GM12892 (cell line): ENCODE data around the gene CTSD.
A peak's percentile ranks its signal among the peaks of the same experiment; 100 is the strongest.

Source experiments
- DNase-seq: peaks from one replicate; pipeline ENCODE4 v3.0.0; 2011; ENCODE audit not compliant: insufficient read length
- FAIRE-seq: peaks from 2 replicates; lab custom pipeline; 2011; peaks lifted over from hg19 to GRCh38; lab: Jason Lieb, UNC
- POLR2A ChIP-seq: IDR thresholded peaks from 2 replicates; pipeline ENCODE4 v1.6.1; 2011; ENCODE audit warnings: low read depth, low read length, control low read depth
- POLR2AphosphoS5 ChIP-seq: IDR thresholded peaks from 2 replicates; pipeline ENCODE4 v1.6.1; 2011; ENCODE audit warnings: low read depth, low read length, control low read depth
- TAF1 ChIP-seq: IDR thresholded peaks from 2 replicates; pipeline ENCODE4 v1.6.1; 2011; ENCODE audit warnings: low read depth, mild to moderate bottlenecking, control low read depth, low read length, borderline replicate concordance

Gene CTSD

DNA sequence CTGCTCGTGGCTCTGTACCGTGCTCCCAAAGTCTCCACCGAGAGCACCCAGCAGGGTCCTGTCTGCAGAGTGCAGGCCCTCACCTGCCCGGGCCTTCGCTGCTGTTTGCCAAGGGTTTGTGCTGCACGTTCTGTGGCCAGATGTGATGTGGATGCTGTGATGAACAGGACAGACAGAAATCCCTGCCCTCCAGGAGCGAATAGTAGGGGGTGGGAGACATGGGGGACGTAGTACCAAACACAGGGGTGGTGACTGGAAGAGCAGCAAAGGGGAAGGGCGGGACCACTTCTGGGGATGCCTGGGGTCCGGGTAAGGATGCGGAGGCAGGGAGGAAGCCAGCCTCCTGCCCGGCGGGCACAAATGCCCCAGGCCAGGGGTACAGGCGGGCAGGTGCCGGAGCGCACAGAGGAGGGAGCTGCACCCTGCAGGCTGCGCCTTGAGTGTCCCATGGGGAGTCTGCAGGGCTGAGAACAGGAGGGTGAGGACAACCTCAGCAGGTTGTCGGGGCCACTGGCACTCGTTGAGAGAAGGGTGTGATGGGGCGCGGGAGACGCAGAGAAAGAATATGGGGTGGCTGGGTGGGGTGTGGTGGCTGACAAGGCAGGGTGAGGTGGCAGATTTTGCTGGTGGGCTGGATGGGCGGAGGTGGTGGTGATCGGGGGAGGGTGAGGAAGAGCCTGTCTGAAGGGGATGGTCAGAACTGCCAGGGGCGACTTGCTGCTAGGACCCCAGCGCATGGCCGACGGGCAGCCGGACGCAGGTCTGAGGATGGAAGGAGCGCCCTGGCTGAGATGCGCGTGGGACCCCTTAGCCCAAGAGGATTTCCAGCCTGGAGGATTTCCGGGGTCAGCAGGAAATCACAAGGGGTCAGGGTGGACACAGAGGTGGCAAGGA is 16.3 kb upstream of the CTSD start:
- TF ChIP-seq POLR2AphosphoS5 (no peak), TAF1 (no peak), POLR2A (no peak)
- FAIRE-seq (no peak), DNase-seq (no peak)

- no peak for FAIRE-seq
- DNase-seq = no peak
- TF ChIP-seq TAF1 = no peak
- no peak for TF ChIP-seq POLR2A
- no peak for TF ChIP-seq POLR2AphosphoS5
Measured at GRCh38 chr11:1779034-1779805, 15.5 kb upstream of the CTSD start.

- FAIRE-seq = no peak
- no peak for TF ChIP-seq POLR2A
- TF ChIP-seq TAF1 = no peak
- TF ChIP-seq POLR2AphosphoS5 = no peak
- DNase-seq = peak; percentile 18
Measured at GRCh38 chr11:1778141-1778911, 14.6 kb upstream of the CTSD start.

- no peak for FAIRE-seq
- TF ChIP-seq POLR2AphosphoS5 (no peak), POLR2A (no peak), TAF1 (no peak)
- DNase-seq = no peak
Measured at GRCh38 chr11:1777737-1778136, 14.0 kb upstream of the CTSD start.

GRCh38 chr11:1776944-1777715 is 13.4 kb upstream of the CTSD start:
- DNase-seq (no peak), FAIRE-seq (no peak)
- TF ChIP-seq POLR2A (no peak), POLR2AphosphoS5 (no peak), TAF1 (no peak)

DNA sequence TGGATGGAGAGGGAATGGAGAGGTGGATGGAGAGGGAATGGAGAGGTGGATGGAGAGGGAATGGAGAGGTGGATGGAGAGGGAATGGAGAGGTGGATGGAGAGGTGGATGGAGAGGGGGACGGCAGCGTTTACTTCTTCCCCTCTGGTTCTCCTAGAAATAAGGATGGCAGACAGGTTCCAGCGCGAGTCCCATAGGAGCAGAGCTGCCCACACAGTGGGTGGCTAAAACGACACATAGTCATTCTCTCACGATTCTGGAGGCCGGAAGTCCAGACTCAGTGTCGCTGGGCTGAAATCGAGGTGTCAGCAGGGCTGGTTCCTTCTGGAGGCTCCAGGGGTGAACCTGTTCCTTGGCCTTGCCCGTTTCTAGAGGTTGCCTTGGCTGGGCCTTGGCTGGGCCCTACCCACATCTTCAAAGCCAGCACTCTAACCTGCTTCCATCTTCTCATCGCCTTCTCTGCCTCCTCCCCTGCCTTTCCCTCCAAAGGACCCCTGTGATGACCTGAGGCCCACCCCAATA is 12.7 kb upstream of the CTSD start:
- TF ChIP-seq TAF1 (no peak), POLR2A (no peak), POLR2AphosphoS5 (no peak)
- no peak for DNase-seq
- no peak for FAIRE-seq

GRCh38 chr11:1774886-1775285 is 11.2 kb upstream of the CTSD start:
- FAIRE-seq (no peak), DNase-seq (no peak)
- no peak for TF ChIP-seq POLR2A
- TF ChIP-seq POLR2AphosphoS5 = no peak
- TF ChIP-seq TAF1 = no peak

- TF ChIP-seq POLR2AphosphoS5 = no peak
- no peak for TF ChIP-seq POLR2A
- no peak for TF ChIP-seq TAF1
- no peak for FAIRE-seq
Measured at GRCh38 chr11:1773994-1774550, 10.3 kb upstream of the CTSD start.

DNA sequence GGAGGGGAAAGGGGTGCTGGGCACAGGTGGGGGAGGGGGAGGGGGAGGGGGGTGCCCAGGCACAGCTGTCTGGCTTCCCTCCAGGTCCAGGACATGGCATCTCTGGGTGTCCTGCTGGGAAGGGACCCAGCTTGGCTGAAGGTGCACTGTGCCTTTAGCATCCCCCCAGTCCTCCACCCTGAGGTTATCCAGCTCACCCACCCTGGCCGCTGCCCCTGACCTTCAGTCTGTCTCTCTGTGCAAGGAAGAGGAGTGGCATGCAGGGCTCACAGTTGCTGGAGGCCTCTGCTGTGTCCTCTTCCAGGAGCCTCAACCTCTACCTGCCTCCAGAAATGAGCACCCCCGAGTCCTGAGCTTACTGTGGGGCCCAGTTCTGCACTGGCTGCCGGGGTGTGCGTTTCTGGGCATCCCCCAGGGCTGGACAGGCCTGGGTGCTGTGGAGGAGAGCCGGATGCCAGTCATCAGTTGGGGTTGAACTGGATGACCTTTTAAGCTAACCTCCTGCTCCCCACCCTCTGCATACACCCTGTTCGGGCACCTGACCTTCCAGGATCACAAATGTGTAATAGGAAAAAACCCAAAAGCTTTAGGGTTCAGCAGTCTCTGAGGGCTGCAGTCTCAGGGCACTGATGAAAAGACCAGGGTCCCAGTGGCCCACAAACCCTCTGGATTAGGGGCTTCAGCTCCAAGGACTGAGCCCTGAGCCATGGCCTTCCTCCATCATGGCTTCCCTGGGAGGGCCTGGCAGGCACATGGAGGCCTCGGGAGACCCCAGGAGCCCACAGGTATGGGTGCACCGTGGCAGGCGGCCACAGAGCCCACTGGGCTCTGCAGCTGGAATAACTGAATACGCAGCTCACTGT is 9.6 kb upstream of the CTSD start:
- no peak for FAIRE-seq
- peak; percentile 19 for DNase-seq
- no peak for TF ChIP-seq TAF1
- no peak for TF ChIP-seq POLR2AphosphoS5
- no peak for TF ChIP-seq POLR2A

More at GRCh38 chr11:1773994-1774550, 10.3 kb upstream of the CTSD start:
- no peak for DNase-seq
